ENCODE data around the gene DEPDC4.

Gene DEPDC4

DNA sequence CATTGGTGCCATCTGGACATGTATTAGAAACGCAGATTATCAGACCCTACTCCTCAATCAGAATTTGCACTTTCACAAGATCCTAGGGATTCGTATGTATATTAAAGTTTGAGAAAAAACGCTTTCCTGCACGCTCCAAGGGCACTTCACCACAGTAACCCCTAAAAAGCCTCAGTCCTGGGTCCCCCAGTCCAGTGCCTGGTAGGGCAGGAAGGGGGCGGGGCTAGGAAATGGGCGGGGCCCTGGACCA lies 369 bp downstream of the DEPDC4 start:
- TF ChIP-seq CREB1 (IDR thresholded peaks at IDR 0.05; ENCODE audit: low read depth) (no peak), TEAD4 (IDR thresholded peaks at IDR 0.05) (no peak), FOXM1 (IDR thresholded peaks at IDR 0.05; ENCODE audit: borderline replicate concordance, low read depth) (no peak), RAD21 (IDR thresholded peaks at IDR 0.05; ENCODE audit: low read depth) (no peak), TCF12 (IDR thresholded peaks at IDR 0.05; ENCODE audit: low read depth) (no peak), YY1 (IDR thresholded peaks at IDR 0.05; ENCODE audit: low read depth) (no peak), NFIC (IDR thresholded peaks at IDR 0.05) (no peak), ZBTB7A (IDR thresholded peaks at IDR 0.05; ENCODE audit: low read depth) (no peak), CEBPB (IDR thresholded peaks at IDR 0.05) (no peak), EGR1 (IDR thresholded peaks at IDR 0.05) (no peak), EP300 (IDR thresholded peaks at IDR 0.05; ENCODE audit: borderline replicate concordance) (no peak), TAF1 (IDR thresholded peaks at IDR 0.05; ENCODE audit: low read depth) (no peak; the same call in 1 of the 2 replicates)
- TF ChIP-seq, protein P1, sequence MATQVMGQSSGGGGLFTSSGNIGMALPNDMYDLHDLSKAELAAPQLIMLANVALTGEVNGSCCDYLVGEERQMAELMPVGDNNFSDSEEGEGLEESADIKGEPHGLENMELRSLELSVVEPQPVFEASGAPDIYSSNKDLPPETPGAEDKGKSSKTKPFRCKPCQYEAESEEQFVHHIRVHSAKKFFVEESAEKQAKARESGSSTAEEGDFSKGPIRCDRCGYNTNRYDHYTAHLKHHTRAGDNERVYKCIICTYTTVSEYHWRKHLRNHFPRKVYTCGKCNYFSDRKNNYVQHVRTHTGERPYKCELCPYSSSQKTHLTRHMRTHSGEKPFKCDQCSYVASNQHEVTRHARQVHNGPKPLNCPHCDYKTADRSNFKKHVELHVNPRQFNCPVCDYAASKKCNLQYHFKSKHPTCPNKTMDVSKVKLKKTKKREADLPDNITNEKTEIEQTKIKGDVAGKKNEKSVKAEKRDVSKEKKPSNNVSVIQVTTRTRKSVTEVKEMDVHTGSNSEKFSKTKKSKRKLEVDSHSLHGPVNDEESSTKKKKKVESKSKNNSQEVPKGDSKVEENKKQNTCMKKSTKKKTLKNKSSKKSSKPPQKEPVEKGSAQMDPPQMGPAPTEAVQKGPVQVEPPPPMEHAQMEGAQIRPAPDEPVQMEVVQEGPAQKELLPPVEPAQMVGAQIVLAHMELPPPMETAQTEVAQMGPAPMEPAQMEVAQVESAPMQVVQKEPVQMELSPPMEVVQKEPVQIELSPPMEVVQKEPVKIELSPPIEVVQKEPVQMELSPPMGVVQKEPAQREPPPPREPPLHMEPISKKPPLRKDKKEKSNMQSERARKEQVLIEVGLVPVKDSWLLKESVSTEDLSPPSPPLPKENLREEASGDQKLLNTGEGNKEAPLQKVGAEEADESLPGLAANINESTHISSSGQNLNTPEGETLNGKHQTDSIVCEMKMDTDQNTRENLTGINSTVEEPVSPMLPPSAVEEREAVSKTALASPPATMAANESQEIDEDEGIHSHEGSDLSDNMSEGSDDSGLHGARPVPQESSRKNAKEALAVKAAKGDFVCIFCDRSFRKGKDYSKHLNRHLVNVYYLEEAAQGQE (IDR thresholded peaks at IDR 0.05; ENCODE audit: low read depth), result no peak
- TF ChIP-seq, protein P2, sequence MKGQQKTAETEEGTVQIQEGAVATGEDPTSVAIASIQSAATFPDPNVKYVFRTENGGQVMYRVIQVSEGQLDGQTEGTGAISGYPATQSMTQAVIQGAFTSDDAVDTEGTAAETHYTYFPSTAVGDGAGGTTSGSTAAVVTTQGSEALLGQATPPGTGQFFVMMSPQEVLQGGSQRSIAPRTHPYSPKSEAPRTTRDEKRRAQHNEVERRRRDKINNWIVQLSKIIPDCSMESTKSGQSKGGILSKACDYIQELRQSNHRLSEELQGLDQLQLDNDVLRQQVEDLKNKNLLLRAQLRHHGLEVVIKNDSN (IDR thresholded peaks at IDR 0.05), result no peak
- TF ChIP-seq, protein P3, sequence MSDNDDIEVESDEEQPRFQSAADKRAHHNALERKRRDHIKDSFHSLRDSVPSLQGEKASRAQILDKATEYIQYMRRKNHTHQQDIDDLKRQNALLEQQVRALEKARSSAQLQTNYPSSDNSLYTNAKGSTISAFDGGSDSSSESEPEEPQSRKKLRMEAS (IDR thresholded peaks at IDR 0.05), result no peak

DNA sequence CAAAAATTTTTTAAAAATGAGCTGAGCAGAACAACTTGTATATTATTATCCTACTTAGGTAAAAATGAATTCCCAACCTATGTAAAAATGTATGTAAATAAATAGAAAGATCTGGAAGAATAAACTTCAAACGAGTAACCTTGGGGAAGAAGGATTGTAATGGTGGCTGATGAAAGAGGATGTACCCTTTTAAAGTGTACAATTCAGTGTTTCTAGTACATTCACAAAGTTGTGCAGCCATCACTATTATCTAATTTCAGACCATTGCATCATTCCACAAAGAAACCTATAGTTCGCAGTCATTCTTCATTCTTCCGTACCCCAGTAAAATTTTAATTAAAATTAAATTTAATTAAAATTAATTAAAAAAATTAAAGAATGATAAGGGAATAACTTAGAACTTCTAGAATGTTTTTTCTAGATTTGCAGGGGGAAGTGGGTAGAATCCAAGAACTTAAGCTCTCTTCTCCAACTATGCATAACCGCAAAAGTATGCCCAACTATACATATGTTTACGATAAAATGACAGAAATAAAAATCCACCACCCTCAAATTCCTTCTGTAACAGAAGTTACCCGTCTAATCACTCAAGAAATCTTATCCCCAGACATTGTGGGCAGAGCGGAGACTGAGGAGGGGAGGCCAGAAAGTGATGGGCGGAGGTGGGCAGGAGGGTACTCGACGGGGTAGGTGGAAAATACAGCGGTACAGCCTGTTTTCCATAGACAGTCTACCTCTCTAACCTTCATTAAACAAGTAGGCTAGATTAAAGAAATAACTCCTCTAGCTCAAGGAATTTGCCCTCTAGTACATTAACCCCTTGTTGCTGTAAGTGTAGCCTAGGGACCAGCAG lies 921 bp downstream of the DEPDC4 start:
- TF ChIP-seq ZBTB7A (IDR thresholded peaks at IDR 0.05; ENCODE audit: low read depth) (no peak), TCF12 (IDR thresholded peaks at IDR 0.05; ENCODE audit: low read depth) (no peak), NFIC (IDR thresholded peaks at IDR 0.05) (no peak), FOXM1 (IDR thresholded peaks at IDR 0.05; ENCODE audit: borderline replicate concordance, low read depth) (no peak), RAD21 (IDR thresholded peaks at IDR 0.05; ENCODE audit: low read depth) (no peak), CREB1 (IDR thresholded peaks at IDR 0.05; ENCODE audit: low read depth) (no peak), CEBPB (IDR thresholded peaks at IDR 0.05) (no peak), TAF1 (IDR thresholded peaks at IDR 0.05; ENCODE audit: low read depth) (no peak)
- TF ChIP-seq, protein P3 (IDR thresholded peaks at IDR 0.05), result no peak
- TF ChIP-seq, protein P2 (IDR thresholded peaks at IDR 0.05), result no peak
- TF ChIP-seq, protein P1 (IDR thresholded peaks at IDR 0.05; ENCODE audit: low read depth), result no peak

DNA sequence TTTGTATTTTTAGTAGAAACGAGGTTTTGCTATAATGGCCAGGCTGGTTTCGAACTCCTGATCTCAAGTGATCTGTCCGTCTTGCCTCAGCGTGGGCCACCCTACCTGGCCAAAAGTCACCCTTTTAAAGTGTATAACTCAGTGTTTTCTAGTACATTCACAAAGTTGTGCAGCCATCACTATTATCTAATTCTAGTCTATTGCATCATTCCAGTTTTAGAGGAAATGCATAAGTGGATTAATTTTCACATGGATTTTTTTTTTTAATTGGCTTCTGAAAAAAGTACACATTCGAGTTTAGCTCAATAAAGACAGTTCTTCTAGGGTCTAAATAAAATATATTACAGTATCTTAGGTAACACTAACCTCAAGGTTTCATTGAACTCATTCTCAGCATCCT lies 3.7 kb downstream of the DEPDC4 start:
- TF ChIP-seq, protein P2 (IDR thresholded peaks at IDR 0.05), result no peak
- TF ChIP-seq, protein P3 (IDR thresholded peaks at IDR 0.05), result no peak
- TF ChIP-seq TCF12 (IDR thresholded peaks at IDR 0.05; ENCODE audit: low read depth) (no peak), RAD21 (IDR thresholded peaks at IDR 0.05; ENCODE audit: low read depth) (no peak), ZBTB7A (IDR thresholded peaks at IDR 0.05; ENCODE audit: low read depth) (no peak), NFIC (IDR thresholded peaks at IDR 0.05) (no peak), TAF1 (IDR thresholded peaks at IDR 0.05; ENCODE audit: low read depth) (no peak), FOXM1 (IDR thresholded peaks at IDR 0.05; ENCODE audit: borderline replicate concordance, low read depth) (no peak), CEBPB (IDR thresholded peaks at IDR 0.05) (no peak), TEAD4 (IDR thresholded peaks at IDR 0.05) (no peak), EGR1 (IDR thresholded peaks at IDR 0.05) (no peak), CREB1 (IDR thresholded peaks at IDR 0.05; ENCODE audit: low read depth) (no peak), EP300 (IDR thresholded peaks at IDR 0.05; ENCODE audit: borderline replicate concordance) (no peak), YY1 (IDR thresholded peaks at IDR 0.05; ENCODE audit: low read depth) (no peak)
- TF ChIP-seq, protein P1 (IDR thresholded peaks at IDR 0.05; ENCODE audit: low read depth), result no peak
